C4-2B (cell line): ENCODE results near the gene TPI1.
A peak's percentile ranks its signal among the peaks of the same experiment; 100 is the strongest.

Experiments
- H3K27ac ChIP-seq: fragments of 450-650 bp; 2 replicates; pipeline ENCODE4 v1.5.1; 2017
- CTCF ChIP-seq: fragments of 450-650 bp; conservative IDR thresholded peaks from 2 replicates; pipeline ENCODE4 v1.5.1; 2017; ENCODE audit warnings: mild to moderate bottlenecking
- ZFX ChIP-seq: fragments of 450-650 bp; IDR thresholded peaks from 2 replicates; pipeline ENCODE4 v1.6.1; 2017

TPI1 gene

GRCh38 chr12:6821591-6822425, 45.5 kb upstream of the TPI1 start, which contains the start of gene GPR162:
Gene GPR162 (plus strand): TSS chr12:6821821. CDS start chr12:6823899, 2,078 bp downstream.
- TF ChIP-seq ZFX (no peak), CTCF (no peak)
- no peak within 1 kb of the TSS for H3K27ac ChIP-seq

- no peak overlapping the region for H3K27ac ChIP-seq
- TF ChIP-seq ZFX, result no peak
- no peak for TF ChIP-seq CTCF
Measured at GRCh38 chr12:6822426-6823135, 44.8 kb upstream of the TPI1 start.

GRCh38 chr12:6823182-6824084, 43.9 kb upstream of the TPI1 start:
- no peak overlapping the region for H3K27ac ChIP-seq
- TF ChIP-seq ZFX (no peak), CTCF (no peak)

- no peak overlapping the region for H3K27ac ChIP-seq
- TF ChIP-seq ZFX (no peak), CTCF (no peak)
Measured at GRCh38 chr12:6824085-6824775, 43.1 kb upstream of the TPI1 start.

GRCh38 chr12:6824901-6825381, 42.4 kb upstream of the TPI1 start:
- no peak overlapping the region for H3K27ac ChIP-seq
- TF ChIP-seq ZFX (no peak), CTCF (no peak)

- H3K27ac ChIP-seq, result no peak overlapping the region
- TF ChIP-seq CTCF (peak; percentile 95), ZFX (no peak)
Measured at GRCh38 chr12:6825398-6826124, 41.8 kb upstream of the TPI1 start.
